Prostate gland (tissue), 2 donors: Measurements from ENCODE around the gene FCN3.

Experiments used
- CTCF ChIP-seq, 4 experiments: fragments of 200-600 bp in 2 of 4; fragments of 450-650 bp in 2 of 4; sonication (generic) in 2 of 4; IDR thresholded peaks; 1 replicate in 3 of 4; 2 replicates in 1 of 4; pipeline ENCODE4 v1.5.1; 2016 to 2019; ENCODE audit warnings: antibody characterized with exemption in 4 of 4, mild to moderate bottlenecking in 2 of 4, moderate library complexity in 2 of 4
- POLR2A ChIP-seq: fragments of 450-650 bp; IDR thresholded peaks from one replicate; pipeline ENCODE4 v1.6.1; 2016; ENCODE audit warnings: antibody characterized with exemption, mild to moderate bottlenecking

- TF ChIP-seq POLR2A (no peak), CTCF (IDR thresholded peaks at IDR 0.05) (no peak)
These were observed 14.2 kb downstream of the FCN3 start for GRCh38 chr1:27360159-27361043.
